HEK293 (cell line): ENCODE measurements around the gene EEF2.

Experiments used
- CTCF ChIA-PET: fragments of 350-600 bp; formaldehyde crosslinking; extraction: SDS; loops from one replicate; lab custom pipeline; 2021; ENCODE audit warnings: antibody characterized with exemption; lab: Yijun Ruan, JAX
- POLR2A ChIA-PET: fragments of 300-600 bp; formaldehyde crosslinking; extraction: SDS; loops from one replicate; lab custom pipeline; 2020; ENCODE audit warnings: antibody characterized with exemption, inconsistent platforms; lab: Yijun Ruan, JAX
- H3K27ac ChIP-seq: fragments of 200-500 bp; sonication (Bioruptor generic); 2 replicates; pipeline ENCODE4 v1.5.1; 2014; ENCODE audit warnings: low read depth, low read length, control low read depth, inconsistent platforms; ENCODE audit errors: extremely low read depth
- H3K36me3 ChIP-seq, 2 experiments: fragments of 200-500 bp in 1 of 2; sonication (Bioruptor generic) in 1 of 2; 1 replicate in 1 of 2; 2 replicates in 1 of 2; pipeline ENCODE4 v1.5.1; 2014 to 2017; ENCODE audit warnings: inconsistent platforms in 2 of 2, low read length in 2 of 2; ENCODE audit not compliant: control insufficient read depth in 2 of 2, insufficient read depth in 1 of 2
- H3K4me1 ChIP-seq: fragments of 200-500 bp; sonication (Bioruptor generic); 2 replicates; pipeline ENCODE4 v1.5.1; 2014; ENCODE audit warnings: mild to moderate bottlenecking, low read length, inconsistent platforms; ENCODE audit not compliant: control insufficient read depth, insufficient read depth
- H3K4me3 ChIP-seq: 2 replicates; pipeline ENCODE4 v1.5.1; 2011; ENCODE audit warnings: low read depth, mild to moderate bottlenecking, control low read depth, low read length, moderate library complexity
- H3K9me3 ChIP-seq: fragments of 200-500 bp; sonication (Bioruptor generic); 2 replicates; pipeline ENCODE4 v1.5.1; 2014; ENCODE audit warnings: low read depth, low read length, inconsistent platforms; ENCODE audit not compliant: control insufficient read depth, insufficient read depth
- BCL11B ChIP-seq: fragments of 450-650 bp; formaldehyde crosslinking; IDR thresholded peaks from 2 replicates; pipeline ENCODE4 v1.5.1; 2016; ENCODE audit warnings: low read depth, missing biosample characterization, missing genetic modification characterization
- EGR2 ChIP-seq: fragments of 450-650 bp; formaldehyde crosslinking; IDR thresholded peaks from 2 replicates; pipeline ENCODE4 v1.5.1; 2016; ENCODE audit warnings: low read depth, missing biosample characterization, missing genetic modification characterization
- KLF16 ChIP-seq: fragments of 450-650 bp; formaldehyde crosslinking; IDR thresholded peaks from 2 replicates; pipeline ENCODE4 v1.5.1; 2017; ENCODE audit warnings: missing biosample characterization, missing genetic modification characterization
- ZBTB1 ChIP-seq: fragments of 450-650 bp; formaldehyde crosslinking; IDR thresholded peaks from 2 replicates; pipeline ENCODE4 v1.5.1; 2016; ENCODE audit warnings: missing biosample characterization, missing genetic modification characterization
- ZBTB17 ChIP-seq: fragments of 450-650 bp; formaldehyde crosslinking; IDR thresholded peaks from 2 replicates; pipeline ENCODE4 v1.5.1; 2016; ENCODE audit warnings: missing biosample characterization, missing genetic modification characterization
- ZFHX2 ChIP-seq: fragments of 450-650 bp; formaldehyde crosslinking; conservative IDR thresholded peaks from 2 replicates; pipeline ENCODE4 v1.5.1; 2016; ENCODE audit warnings: missing biosample characterization, missing genetic modification characterization
- ZNF121 ChIP-seq: fragments of 450-650 bp; formaldehyde crosslinking; IDR thresholded peaks from 2 replicates; pipeline ENCODE4 v1.5.1; 2016; ENCODE audit warnings: missing biosample characterization, missing genetic modification characterization
- ZNF132 ChIP-seq: fragments of 450-650 bp; formaldehyde crosslinking; IDR thresholded peaks from 2 replicates; pipeline ENCODE4 v1.5.1; 2017; ENCODE audit warnings: missing biosample characterization, missing genetic modification characterization, borderline replicate concordance
- ZNF133 ChIP-seq: fragments of 450-650 bp; formaldehyde crosslinking; IDR thresholded peaks from 2 replicates; pipeline ENCODE4 v1.5.1; 2016; ENCODE audit warnings: missing biosample characterization, missing genetic modification characterization
- ZNF175 ChIP-seq: fragments of 450-650 bp; formaldehyde crosslinking; IDR thresholded peaks from 2 replicates; pipeline ENCODE4 v1.5.1; 2016; ENCODE audit warnings: missing biosample characterization, missing genetic modification characterization
- ZNF19 ChIP-seq: fragments of 450-650 bp; formaldehyde crosslinking; IDR thresholded peaks from 2 replicates; pipeline ENCODE4; 2016; ENCODE audit warnings: missing biosample characterization, missing genetic modification characterization, low read depth
- ZNF2 ChIP-seq: fragments of 450-650 bp; formaldehyde crosslinking; IDR thresholded peaks from 2 replicates; pipeline ENCODE4 v1.5.1; 2016; ENCODE audit warnings: missing biosample characterization, missing genetic modification characterization
- ZNF223 ChIP-seq: fragments of 450-650 bp; formaldehyde crosslinking; IDR thresholded peaks from 2 replicates; pipeline ENCODE4 v1.5.1; 2016; ENCODE audit warnings: missing biosample characterization, missing genetic modification characterization
- ZNF324 ChIP-seq: fragments of 450-650 bp; formaldehyde crosslinking; IDR thresholded peaks from 2 replicates; pipeline ENCODE4 v1.5.1; 2016; ENCODE audit warnings: missing biosample characterization, missing genetic modification characterization
- ZNF366 ChIP-seq: fragments of 450-650 bp; formaldehyde crosslinking; conservative IDR thresholded peaks from 2 replicates; pipeline ENCODE4 v1.5.1; 2016; ENCODE audit warnings: missing biosample characterization, missing genetic modification characterization
- ZNF555 ChIP-seq: fragments of 450-650 bp; formaldehyde crosslinking; conservative IDR thresholded peaks from 2 replicates; pipeline ENCODE4 v1.5.1; 2017; ENCODE audit warnings: missing biosample characterization, mild to moderate bottlenecking, missing genetic modification characterization, inconsistent platforms
- ZNF561 ChIP-seq: fragments of 450-650 bp; IDR thresholded peaks from 2 replicates; pipeline ENCODE4 v1.5.1; 2018; ENCODE audit warnings: missing biosample characterization, missing genetic modification characterization, borderline replicate concordance
- ZNF621 ChIP-seq: fragments of 450-650 bp; formaldehyde crosslinking; IDR thresholded peaks from 2 replicates; pipeline ENCODE4 v1.5.1; 2017; ENCODE audit warnings: missing biosample characterization, missing genetic modification characterization
- ZNF623 ChIP-seq: fragments of 450-650 bp; formaldehyde crosslinking; IDR thresholded peaks from 2 replicates; pipeline ENCODE4 v1.5.1; 2016; ENCODE audit warnings: missing biosample characterization, missing genetic modification characterization
- ZNF629 ChIP-seq: fragments of 450-650 bp; formaldehyde crosslinking; IDR thresholded peaks from 2 replicates; pipeline ENCODE4 v1.5.1; 2017; ENCODE audit warnings: missing biosample characterization, missing genetic modification characterization
- ZNF768 ChIP-seq: fragments of 450-650 bp; formaldehyde crosslinking; IDR thresholded peaks from 2 replicates; pipeline ENCODE4 v1.5.1; 2018; ENCODE audit warnings: missing biosample characterization, mild to moderate bottlenecking, missing genetic modification characterization
- ZNF792 ChIP-seq: fragments of 450-650 bp; formaldehyde crosslinking; IDR thresholded peaks from 2 replicates; pipeline ENCODE4 v1.5.1; 2016; ENCODE audit warnings: missing biosample characterization, missing genetic modification characterization
- ZNF843 ChIP-seq: fragments of 450-650 bp; formaldehyde crosslinking; IDR thresholded peaks from 2 replicates; pipeline ENCODE4 v1.5.1; 2016; ENCODE audit warnings: missing biosample characterization, missing genetic modification characterization
- ZSCAN16 ChIP-seq: fragments of 450-650 bp; formaldehyde crosslinking; IDR thresholded peaks from 2 replicates; pipeline ENCODE4 v1.5.1; 2016; ENCODE audit warnings: missing biosample characterization, missing genetic modification characterization
- TF ChIP-seq, protein P1 (sequence below): fragments of 450-650 bp; formaldehyde crosslinking; IDR thresholded peaks from 2 replicates; pipeline ENCODE4 v1.5.1; 2016; ENCODE audit warnings: missing biosample characterization, missing genetic modification characterization
- TF ChIP-seq, protein P2 (sequence below): fragments of 450-650 bp; formaldehyde crosslinking; IDR thresholded peaks from 2 replicates; pipeline ENCODE4 v1.5.1; 2016; ENCODE audit warnings: missing biosample characterization, missing genetic modification characterization
- TF ChIP-seq, protein P3 (sequence below): fragments of 450-650 bp; formaldehyde crosslinking; IDR thresholded peaks from 2 replicates; pipeline ENCODE4 v1.5.1; 2016; ENCODE audit warnings: missing biosample characterization, missing genetic modification characterization

EEF2 gene

DNA sequence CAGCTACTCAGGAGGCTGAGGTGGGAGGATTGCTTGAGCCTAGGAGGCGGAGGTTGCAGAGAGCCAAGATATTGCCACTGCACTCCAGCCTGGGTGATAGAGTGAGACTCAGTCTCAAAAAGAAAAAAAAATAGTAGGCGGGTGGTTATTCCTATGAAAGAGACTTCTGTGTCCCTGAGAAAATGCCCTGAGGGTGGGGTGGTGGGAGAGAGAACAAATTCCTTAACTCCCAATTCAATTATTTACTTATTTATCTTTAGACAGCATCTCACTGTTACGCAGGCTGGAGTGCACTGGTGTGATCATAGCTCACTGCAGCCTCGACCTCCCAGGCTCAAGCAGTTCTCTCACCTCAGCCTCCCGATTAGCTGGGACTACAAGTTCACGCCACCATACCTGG is 10.3 kb upstream of the EEF2 start:
- H3K4me3 ChIP-seq: no peak overlapping the region
- no peaks in the 10 kb centered on the region for H3K36me3 ChIP-seq
- H3K4me1 ChIP-seq: no peaks in the 10 kb centered on the region
- ChIA-PET POLR2A (interaction anchor here (0.8 kb wide), 1 partner anchor 11 kb away, joined by 5 read pairs; no protein-coding TSS in a partner anchor), CTCF (interaction anchor here (0.7 kb wide), 1 partner anchor 233 kb away, joined by 4 read pairs; no protein-coding TSS in a partner anchor)
- TF ChIP-seq ZSCAN16 (no peak), EGR2 (tag by site-specific recombination) (peak; percentile 40; the same call in 1 of the 2 replicates), ZFHX2 (tag by site-specific recombination) (peak; percentile 26; the same call in 1 of the 2 replicates)
- TF ChIP-seq, protein P1, sequence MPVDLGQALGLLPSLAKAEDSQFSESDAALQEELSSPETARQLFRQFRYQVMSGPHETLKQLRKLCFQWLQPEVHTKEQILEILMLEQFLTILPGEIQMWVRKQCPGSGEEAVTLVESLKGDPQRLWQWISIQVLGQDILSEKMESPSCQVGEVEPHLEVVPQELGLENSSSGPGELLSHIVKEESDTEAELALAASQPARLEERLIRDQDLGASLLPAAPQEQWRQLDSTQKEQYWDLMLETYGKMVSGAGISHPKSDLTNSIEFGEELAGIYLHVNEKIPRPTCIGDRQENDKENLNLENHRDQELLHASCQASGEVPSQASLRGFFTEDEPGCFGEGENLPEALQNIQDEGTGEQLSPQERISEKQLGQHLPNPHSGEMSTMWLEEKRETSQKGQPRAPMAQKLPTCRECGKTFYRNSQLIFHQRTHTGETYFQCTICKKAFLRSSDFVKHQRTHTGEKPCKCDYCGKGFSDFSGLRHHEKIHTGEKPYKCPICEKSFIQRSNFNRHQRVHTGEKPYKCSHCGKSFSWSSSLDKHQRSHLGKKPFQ (tag by site-specific recombination): peak; percentile 29; the same call in 1 of the 2 replicates
- no peak overlapping the region for H3K27ac ChIP-seq
- H3K9me3 ChIP-seq: no peaks in the 10 kb centered on the region

DNA sequence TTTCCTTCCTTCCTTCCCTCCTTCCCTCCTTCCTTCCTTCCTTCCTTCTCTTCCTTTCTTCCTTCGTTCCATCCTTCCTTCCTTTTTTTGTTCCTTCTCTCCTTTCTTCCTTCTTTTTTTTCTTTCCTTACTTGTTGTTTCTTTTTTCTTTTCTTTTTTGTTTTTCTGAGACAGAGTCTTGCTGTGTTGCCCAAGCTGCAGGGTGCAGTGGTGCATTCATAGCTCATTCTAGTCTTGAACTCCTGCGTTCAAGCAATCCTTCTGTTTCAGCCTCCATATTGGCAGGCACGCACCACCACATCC is 5.5 kb upstream of the EEF2 start:
- no peak overlapping the region for H3K27ac ChIP-seq
- no peaks in the 10 kb centered on the region for H3K9me3 ChIP-seq
- TF ChIP-seq ZBTB17: no peak
- peak; percentile 1; the same call in 1 of the 2 replicates for TF ChIP-seq ZNF133 (tag by site-specific recombination)
- TF ChIP-seq ZNF324: 0 out of 2 replicates have a peak, but pooled peaks have one; percentile 52
- peak; percentile 99 for TF ChIP-seq ZNF366 (tag by site-specific recombination)
- TF ChIP-seq ZBTB1: 0 out of 2 replicates have a peak, but pooled peaks have one; percentile 53
- peak; percentile 37; the same call in 1 of the 2 replicates for TF ChIP-seq ZNF121
- TF ChIP-seq ZNF792 (tag by site-specific recombination): no peak
- TF ChIP-seq ZNF2 (tag by site-specific recombination): no peak
- H3K36me3 ChIP-seq: no peaks in the 10 kb centered on the region
- H3K4me3 ChIP-seq: no peak overlapping the region
- H3K4me1 ChIP-seq: peaks cover 10% of the 10 kb centered on the region; the same call in 1 of the 2 replicates
- POLR2A ChIA-PET: interaction anchor here (1.2 to 2.0 kb wide), 2 partner anchors 16 to 22 kb away, joined by 3 to 7 read pairs; partner anchors contain the start of gene PIAS4
- CTCF ChIA-PET: interaction anchor here (0.7 to 1.7 kb wide), 2 partner anchors 9 to 16 kb away, joined by 3 to 5 read pairs; no protein-coding TSS in a partner anchor

DNA sequence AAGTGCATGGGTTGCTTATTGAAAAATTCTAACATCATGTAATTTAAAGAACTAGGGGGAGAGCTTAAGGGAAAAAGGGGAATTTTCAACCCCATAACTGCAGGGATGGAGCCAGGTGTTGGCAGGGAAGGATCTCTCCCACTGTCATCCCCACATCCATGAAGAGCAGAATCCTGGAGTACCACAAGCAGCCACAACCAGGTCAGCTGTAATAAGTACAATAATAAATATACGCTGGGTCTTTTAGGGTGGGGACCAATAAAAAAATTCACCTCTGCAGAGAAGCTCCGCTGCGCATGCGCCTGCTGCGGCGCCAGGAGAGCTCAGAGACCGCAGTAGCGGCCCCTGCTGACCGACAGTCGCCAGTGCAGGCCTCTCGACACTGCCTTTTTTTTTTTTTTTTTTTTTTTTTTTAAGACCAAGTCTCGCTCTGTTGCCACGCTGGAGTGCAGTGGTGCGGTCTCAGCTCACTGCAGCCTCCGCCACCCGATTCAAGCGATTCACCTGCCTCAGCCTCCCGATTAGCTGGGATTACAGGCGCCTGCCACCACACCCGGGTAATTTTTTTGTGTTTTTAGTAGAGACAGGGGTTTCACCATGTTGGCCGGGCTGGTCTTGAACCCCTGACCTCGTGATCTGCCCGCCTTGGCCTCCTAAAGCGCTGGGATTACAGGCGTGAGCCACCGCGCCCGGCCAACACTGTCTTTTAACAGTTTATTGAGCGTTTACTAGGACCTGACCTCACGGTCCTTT is 2.5 kb upstream of the EEF2 start:
- POLR2A ChIA-PET: interaction anchor here (0.6 to 2.0 kb wide), 16 partner anchors 9 to 264 kb away, joined by 3 to 25 read pairs (median 4); partner anchors contain the start of genes APBA3, DAPK3 and PIAS4
- peaks cover 3 to 22% of the 10 kb centered on the region in 2 experiments; a peak in 2 of 3 replicates for H3K36me3 ChIP-seq
- no peak overlapping the region for H3K27ac ChIP-seq
- H3K4me1 ChIP-seq: peaks cover 11% of the 10 kb centered on the region; the same call in 1 of the 2 replicates
- CTCF ChIA-PET: interaction anchor here (0.6 to 1.9 kb wide), 23 partner anchors 10 to 939 kb away, joined by 3 to 13 read pairs (median 4); partner anchors contain the start of genes NMRK2, PIAS4 and PIP5K1C
- H3K9me3 ChIP-seq: no peaks in the 10 kb centered on the region
- H3K4me3 ChIP-seq: peak overlapping the region; percentile 4
- TF ChIP-seq ZNF324: no peak
- peak; percentile 34; the same call in 1 of the 2 replicates for TF ChIP-seq ZNF843 (tag by site-specific recombination)
- TF ChIP-seq ZNF223 (tag by site-specific recombination): no peak
- TF ChIP-seq ZNF133 (tag by site-specific recombination): no peak
- no peak for TF ChIP-seq ZNF19 (tag by site-specific recombination)
- TF ChIP-seq, protein P2, sequence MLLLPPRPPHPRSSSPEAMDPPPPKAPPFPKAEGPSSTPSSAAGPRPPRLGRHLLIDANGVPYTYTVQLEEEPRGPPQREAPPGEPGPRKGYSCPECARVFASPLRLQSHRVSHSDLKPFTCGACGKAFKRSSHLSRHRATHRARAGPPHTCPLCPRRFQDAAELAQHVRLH: peak; percentile 95
- peak; percentile 43; the same call in 1 of the 2 replicates for TF ChIP-seq ZNF629 (tag by site-specific recombination)
- no peak for TF ChIP-seq ZNF132 (tag by site-specific recombination)
- no peak for TF ChIP-seq ZNF768
- TF ChIP-seq KLF16 (tag by site-specific recombination): no peak
- no peak for TF ChIP-seq ZNF555 (tag by site-specific recombination)
- no peak for TF ChIP-seq BCL11B (tag by site-specific recombination)
- TF ChIP-seq ZNF561 (tag by site-specific recombination): no peak
- TF ChIP-seq, protein P3, sequence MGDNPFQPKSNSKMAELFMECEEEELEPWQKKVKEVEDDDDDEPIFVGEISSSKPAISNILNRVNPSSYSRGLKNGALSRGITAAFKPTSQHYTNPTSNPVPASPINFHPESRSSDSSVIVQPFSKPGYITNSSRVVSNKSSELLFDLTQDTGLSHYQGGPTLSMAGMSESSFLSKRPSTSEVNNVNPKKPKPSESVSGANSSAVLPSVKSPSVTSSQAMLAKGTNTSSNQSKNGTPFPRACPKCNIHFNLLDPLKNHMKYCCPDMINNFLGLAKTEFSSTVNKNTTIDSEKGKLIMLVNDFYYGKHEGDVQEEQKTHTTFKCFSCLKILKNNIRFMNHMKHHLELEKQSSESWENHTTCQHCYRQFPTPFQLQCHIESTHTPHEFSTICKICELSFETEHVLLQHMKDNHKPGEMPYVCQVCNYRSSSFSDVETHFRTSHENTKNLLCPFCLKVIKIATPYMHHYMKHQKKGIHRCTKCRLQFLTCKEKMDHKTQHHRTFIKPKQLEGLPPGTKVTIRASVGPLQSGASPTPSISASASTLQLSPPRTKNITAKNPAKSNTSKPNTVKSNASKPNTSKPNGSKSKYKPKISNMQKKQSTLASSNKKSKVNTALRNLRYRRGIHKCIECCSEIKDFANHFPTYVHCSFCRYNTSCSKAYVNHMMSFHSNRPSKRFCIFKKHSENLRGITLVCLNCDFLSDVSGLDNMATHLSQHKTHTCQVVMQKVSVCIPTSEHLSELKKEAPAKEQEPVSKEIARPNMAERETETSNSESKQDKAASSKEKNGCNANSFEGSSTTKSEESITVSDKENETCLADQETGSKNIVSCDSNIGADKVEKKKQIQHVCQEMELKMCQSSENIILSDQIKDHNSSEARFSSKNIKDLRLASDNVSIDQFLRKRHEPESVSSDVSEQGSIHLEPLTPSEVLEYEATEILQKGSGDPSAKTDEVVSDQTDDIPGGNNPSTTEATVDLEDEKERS (tag by site-specific recombination): 0 out of 2 replicates have a peak, but pooled peaks have one; percentile 14
- TF ChIP-seq ZNF175 (tag by site-specific recombination): no peak
- TF ChIP-seq ZFHX2 (tag by site-specific recombination): no peak
- TF ChIP-seq ZNF621 (tag by site-specific recombination): no peak
- 0 out of 2 replicates have a peak, but pooled peaks have one; percentile 3 for TF ChIP-seq ZNF623
